NCI-H2196 (cell line): ENCODE measurements around the gene PCDHAC2.
A peak's percentile ranks its signal among the peaks of the same experiment; 100 is the strongest.

Experiments used
- DNase-seq: peaks from one replicate; lab custom pipeline; 2025; ENCODE audit not compliant: unreplicated experiment; lab: John Stamatoyannopoulos, UW

PCDHAC2 gene

DNA sequence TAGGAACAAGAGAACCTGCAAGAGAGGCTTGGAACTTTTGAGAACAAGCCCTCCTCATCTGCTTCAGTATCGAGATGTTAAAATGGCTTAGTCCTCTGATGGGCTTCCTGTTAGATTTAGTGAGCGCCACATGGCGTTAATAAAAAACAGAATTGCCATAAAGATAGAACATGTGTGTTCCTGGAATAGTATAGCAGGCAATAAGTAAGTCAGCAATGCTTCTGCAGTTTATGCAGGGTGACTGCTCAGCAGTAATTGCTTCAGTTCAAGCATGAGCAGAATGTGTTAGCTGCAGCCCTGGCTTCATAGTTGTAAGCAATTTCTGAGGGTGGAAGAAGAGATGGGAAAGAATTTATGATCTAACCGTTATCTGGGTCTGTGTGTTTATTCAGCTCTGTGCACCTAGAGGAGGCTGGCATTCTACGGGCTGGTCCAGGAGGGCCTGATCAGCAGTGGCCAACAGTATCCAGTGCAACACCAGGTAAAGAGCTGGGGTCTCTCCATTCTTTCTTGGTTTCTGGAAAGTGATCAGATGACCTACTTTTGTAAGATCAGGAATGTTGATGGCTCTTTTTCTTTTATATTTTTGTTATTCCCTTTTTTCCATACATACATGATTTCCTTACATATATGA is 15.9 kb downstream of the PCDHAC2 start:
- no peak for DNase-seq

- DNase-seq, result no peak
These were observed 19.8 kb downstream of the PCDHAC2 start for GRCh38 chr5:140986117-140986521.

DNA sequence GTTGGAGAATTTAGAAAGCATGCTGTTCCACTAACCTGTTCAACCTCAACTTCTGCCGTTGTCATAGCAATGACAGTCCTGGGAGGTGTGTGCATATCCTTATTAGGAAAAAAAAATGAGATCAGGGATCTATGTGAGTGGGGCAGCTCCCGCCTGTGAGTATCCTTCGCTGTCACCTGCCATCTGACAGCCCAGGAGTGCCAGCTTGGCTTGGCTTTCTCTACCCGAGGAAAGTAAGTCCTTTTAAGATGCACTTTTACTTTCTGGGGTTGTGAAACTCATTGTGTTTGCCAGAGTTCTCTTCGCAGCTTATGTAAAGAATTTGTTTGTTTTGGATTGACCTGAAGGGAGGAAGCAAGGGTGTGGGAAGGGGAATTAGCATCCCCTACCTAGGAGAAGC is 21.8 kb downstream of the PCDHAC2 start:
- no peak for DNase-seq

GRCh38 chr5:140988608-140989007 is 22.3 kb downstream of the PCDHAC2 start:
- DNase-seq, result no peak

DNA sequence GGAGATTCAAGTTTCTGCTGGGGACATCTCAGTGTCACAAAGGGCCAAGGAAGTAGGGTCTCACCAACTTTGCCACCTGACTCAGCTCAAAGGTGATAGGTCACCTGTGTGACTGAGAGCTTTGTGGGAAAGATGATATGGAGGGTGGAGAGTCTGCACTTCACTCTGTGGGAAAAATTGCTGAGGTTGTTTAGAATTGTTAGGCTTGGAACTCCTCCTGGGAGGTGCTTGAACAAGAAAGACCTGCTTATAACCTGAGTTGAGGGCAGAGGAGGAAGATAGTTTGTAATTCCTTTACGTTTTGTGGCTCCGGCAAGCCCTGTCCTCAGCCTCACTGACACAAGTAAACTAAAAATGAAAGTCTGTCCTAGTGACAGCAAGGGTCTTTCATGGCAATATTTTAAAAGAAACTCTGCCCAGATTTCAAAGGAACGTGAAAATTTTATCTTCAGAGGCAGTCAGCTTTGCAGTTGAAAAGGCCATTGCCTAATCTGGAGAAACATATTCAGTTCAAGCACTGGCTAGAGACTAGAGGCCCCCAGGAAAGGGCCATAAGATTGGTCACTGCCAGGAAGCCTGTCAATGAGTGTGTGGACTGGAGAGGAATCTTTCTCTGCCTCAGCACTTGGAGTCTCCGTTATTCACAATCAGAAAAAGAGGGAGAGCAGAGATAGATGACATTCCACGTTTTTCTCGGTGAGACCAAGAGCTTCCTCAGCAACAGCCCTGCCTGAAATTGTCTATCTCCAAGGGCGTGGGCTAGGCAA is 23.2 kb downstream of the PCDHAC2 start:
- DNase-seq, result no peak

DNA sequence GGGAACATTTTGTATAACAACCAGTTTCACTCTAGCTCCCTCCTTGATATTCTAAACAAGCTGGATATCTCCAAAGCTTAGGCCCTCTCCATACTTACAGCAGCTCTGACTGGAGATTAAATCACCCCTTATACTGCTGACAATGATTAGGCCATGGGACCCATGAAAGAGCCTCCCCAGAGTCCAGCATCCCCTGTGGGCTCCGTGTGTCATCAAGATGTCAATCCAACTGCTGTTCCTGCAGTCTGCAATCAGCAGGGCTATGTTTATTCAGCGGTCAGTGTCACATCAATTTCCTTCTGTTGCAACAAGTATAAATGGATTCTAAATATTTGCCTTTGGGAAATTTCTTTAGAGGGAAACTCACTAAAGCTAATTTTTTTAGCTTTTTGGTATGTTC is 26.6 kb downstream of the PCDHAC2 start:
- no peak for DNase-seq

DNA sequence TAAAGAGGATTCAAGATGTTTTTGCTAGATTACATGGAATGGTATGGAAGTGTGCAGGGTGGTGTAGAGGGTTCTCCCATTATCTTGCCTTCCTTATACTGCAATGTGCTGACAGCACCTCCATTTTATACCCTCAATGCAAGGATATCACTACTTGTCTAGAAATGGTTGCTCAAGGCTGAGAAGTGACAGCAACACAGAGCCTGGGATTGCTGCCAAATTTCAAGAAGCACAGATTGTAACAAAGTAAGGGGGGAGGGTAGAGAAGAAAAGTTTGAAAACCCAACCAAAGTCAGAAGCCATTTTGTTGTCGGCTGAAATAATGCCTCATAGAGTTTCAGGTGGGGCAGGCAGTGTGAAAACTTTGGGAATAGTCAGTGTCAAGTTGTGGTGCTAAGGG is 29.8 kb downstream of the PCDHAC2 start:
- DNase-seq, result peak; percentile 25

DNA sequence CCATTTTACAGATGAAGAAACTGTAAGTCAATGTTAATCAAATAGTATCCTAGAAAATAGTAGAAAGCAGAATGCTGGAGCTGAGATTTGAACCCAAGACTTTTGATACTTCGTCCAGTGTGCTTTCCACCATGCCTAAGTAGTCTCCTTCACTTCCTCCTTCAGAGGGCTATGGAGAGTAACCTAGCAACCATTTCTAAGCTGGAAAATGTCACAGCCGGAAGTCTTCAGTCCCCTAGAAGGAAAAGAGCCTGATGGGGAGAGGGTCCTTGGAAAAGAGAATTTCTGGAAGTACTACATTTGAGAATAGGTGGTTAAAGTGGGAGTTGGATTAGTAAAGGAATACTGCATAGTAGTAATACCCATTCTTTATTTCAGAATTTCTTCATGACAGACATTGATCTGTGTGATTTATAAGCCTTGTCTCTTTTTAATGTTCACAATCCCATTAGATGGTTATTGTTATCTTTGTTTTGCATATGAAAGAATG is 32.7 kb downstream of the PCDHAC2 start:
- DNase-seq, result no peak

DNA sequence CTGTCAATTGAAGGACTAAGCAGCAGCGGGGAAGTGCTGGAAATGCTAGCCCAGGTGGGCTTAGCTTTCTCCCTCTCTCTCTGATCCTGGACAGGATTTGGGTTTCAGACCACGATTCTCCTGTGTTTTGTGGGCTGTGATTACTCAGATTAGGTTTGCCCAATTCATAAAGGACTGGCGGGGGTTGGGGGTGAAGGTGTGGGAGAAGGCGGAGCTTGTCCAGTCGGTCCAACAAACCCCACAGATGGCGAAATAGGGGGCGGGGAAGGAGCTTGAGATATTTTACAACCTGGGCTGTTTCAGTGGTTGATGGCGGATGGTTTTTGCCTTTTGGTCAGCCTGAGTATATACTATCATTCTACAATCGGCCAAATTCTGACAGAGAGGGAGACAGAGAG is 35.2 kb downstream of the PCDHAC2 start:
- peak; percentile 66 for DNase-seq

GRCh38 chr5:141001844-141002604 is 35.7 kb downstream of the PCDHAC2 start:
- DNase-seq, result peak; percentile 66

DNA sequence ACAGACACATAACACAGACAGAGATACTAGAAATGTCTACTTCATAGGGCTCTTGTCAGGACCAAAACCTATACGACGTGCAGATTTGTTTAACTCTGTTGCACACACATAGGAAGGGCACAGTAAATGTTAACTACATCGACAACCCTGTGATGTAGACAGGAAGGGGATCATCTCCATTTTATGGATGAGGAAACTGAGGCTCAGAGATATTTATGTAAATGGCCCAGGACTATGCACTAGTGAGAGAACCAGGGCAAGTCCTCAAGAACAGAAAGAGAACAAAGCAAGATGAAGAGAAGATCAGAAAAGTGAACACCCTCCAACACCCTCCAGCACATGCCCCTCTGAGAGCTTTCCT is 36.3 kb downstream of the PCDHAC2 start:
- no peak for DNase-seq

- DNase-seq, result no peak
These were observed 36.8 kb downstream of the PCDHAC2 start for GRCh38 chr5:141003031-141003430.

GRCh38 chr5:141003791-141004611 is 37.7 kb downstream of the PCDHAC2 start:
- DNase-seq, result peak; percentile 84

- DNase-seq, result no peak
These were observed 41.5 kb downstream of the PCDHAC2 start for GRCh38 chr5:141007791-141008190.

DNA sequence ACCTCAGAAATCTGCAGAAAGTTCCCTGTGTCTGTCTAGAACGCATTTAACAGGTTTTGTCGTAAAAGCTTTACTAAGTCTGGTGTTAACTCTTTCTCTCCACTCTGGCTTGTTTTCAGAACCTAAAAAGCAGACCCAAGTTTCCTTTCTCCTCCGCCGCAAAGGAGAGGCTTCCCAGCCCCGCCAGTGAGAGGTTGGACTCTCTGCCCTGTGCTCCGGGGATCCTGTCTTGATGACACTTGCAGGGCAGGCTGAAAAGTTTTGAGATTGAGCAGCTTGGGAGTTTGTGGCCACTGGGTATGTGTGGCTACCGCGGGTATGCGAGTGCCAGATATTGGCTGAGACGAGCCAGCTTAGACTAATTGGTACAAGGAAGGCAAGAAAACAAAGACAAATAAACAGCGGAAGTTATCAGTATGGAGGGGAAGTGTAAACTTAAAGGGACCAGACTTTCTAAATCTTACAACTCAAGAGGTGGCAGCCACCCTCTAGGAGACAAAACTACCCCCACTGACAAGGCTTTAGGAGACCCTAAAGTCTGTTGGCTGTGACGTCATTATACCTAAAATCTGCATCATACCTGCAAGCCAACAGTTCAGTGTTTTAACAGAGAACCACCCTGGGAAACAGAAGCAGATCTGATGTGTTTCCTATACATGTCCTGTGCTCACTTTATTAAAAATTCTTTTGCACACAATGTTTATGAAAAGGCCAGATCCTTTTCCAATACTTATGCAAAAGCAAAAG is 43.9 kb downstream of the PCDHAC2 start:
- DNase-seq, result no peak

GRCh38 chr5:141017943-141018342 is 51.7 kb downstream of the PCDHAC2 start:
- no peak for DNase-seq
